Measurements from ENCODE around the gene CLMP.
"Not testable (repeated sequence)": the region's sequence is repeated elsewhere in the genome, so short reads cannot be mapped to it uniquely, and the experiment has no call there.

Gene CLMP

GRCh38 chr11:123148965-123149364 is 46.1 kb downstream of the CLMP start:
- ATAC-seq (no peak), DNase-seq (no peak)
- no peaks in the 10 kb centered on the region for H3K9me3 Mint-ChIP-seq
- H3K27ac Mint-ChIP-seq = no peak overlapping the region
- H3K4me1 Mint-ChIP-seq = no peaks in the 10 kb centered on the region
- no peaks in the 10 kb centered on the region for H3K27me3 Mint-ChIP-seq
- no peak overlapping the region for H3K4me3 Mint-ChIP-seq

- ATAC-seq (no peak), DNase-seq (no peak)
- no peak overlapping the region for H3K4me3 Mint-ChIP-seq
- H3K27me3 Mint-ChIP-seq = no peaks in the 10 kb centered on the region
- no peaks in the 10 kb centered on the region for H3K9me3 Mint-ChIP-seq
- H3K27ac Mint-ChIP-seq = no peak overlapping the region
- no peaks in the 10 kb centered on the region for H3K4me1 Mint-ChIP-seq
Observed at GRCh38 chr11:123145661-123146060, 49.4 kb downstream of the CLMP start.

GRCh38 chr11:123145220-123145619 is 49.8 kb downstream of the CLMP start:
- Mint-ChIP-seq H3K27ac (no peak overlapping the region), H3K4me1 (no peaks in the 10 kb centered on the region), H3K9me3 (no peaks in the 10 kb centered on the region), H3K4me3 (no peak overlapping the region), H3K27me3 (no peaks in the 10 kb centered on the region)
- DNase-seq (no peak), ATAC-seq (no peak)

GRCh38 chr11:123144707-123145106 is 50.3 kb downstream of the CLMP start:
- ATAC-seq (no peak), DNase-seq (no peak)
- Mint-ChIP-seq H3K27me3 (no peaks in the 10 kb centered on the region), H3K27ac (no peak overlapping the region), H3K4me3 (no peak overlapping the region), H3K9me3 (no peaks in the 10 kb centered on the region), H3K4me1 (no peaks in the 10 kb centered on the region)

GRCh38 chr11:123143921-123144320 is 51.1 kb downstream of the CLMP start:
- DNase-seq = no peak
- Mint-ChIP-seq H3K4me3 (no peak overlapping the region), H3K4me1 (no peaks in the 10 kb centered on the region), H3K9me3 (no peaks in the 10 kb centered on the region), H3K27ac (no peak overlapping the region), H3K27me3 (no peaks in the 10 kb centered on the region)
- no peak for ATAC-seq

GRCh38 chr11:123143476-123143875 is 51.6 kb downstream of the CLMP start:
- H3K4me3 Mint-ChIP-seq = no peak overlapping the region
- no peak for DNase-seq
- H3K9me3 Mint-ChIP-seq = no peaks in the 10 kb centered on the region
- no peak for ATAC-seq
- no peaks in the 10 kb centered on the region for H3K27me3 Mint-ChIP-seq
- H3K4me1 Mint-ChIP-seq = no peaks in the 10 kb centered on the region
- no peak overlapping the region for H3K27ac Mint-ChIP-seq

GRCh38 chr11:123139206-123139605 is 55.8 kb downstream of the CLMP start:
- H3K4me3 Mint-ChIP-seq = no peak overlapping the region
- DNase-seq (no peak), ATAC-seq (no peak)
- no peak overlapping the region for H3K27ac Mint-ChIP-seq
- no peaks in the 10 kb centered on the region for H3K27me3 Mint-ChIP-seq
- peaks cover 8% of the 10 kb centered on the region for H3K4me1 Mint-ChIP-seq
- H3K9me3 Mint-ChIP-seq = no peaks in the 10 kb centered on the region

- H3K4me1 Mint-ChIP-seq = peaks cover 8% of the 10 kb centered on the region
- DNase-seq (no peak), ATAC-seq (no peak)
- no peaks in the 10 kb centered on the region for H3K27me3 Mint-ChIP-seq
- no peaks in the 10 kb centered on the region for H3K9me3 Mint-ChIP-seq
- peak overlapping the region in 1 of 2 donors; percentile 14 for H3K4me3 Mint-ChIP-seq
- peak overlapping the region in 1 of 2 donors; percentile 69 for H3K27ac Mint-ChIP-seq
Observed at GRCh38 chr11:123137431-123138224, 57.4 kb downstream of the CLMP start.

- no peak for DNase-seq
Observed at GRCh38 chr11:123135863-123136446, 59.1 kb downstream of the CLMP start.

GRCh38 chr11:123132881-123133280 is 62.2 kb downstream of the CLMP start:
- Mint-ChIP-seq H3K4me1 (peaks cover 15% of the 10 kb centered on the region), H3K27me3 (peaks cover 5% of the 10 kb centered on the region), H3K27ac (no peak overlapping the region)

More at GRCh38 chr11:123135863-123136446, 59.1 kb downstream of the CLMP start:
- Mint-ChIP-seq H3K27ac (no peak overlapping the region), H3K4me1 (peaks cover 8% of the 10 kb centered on the region), H3K9me3 (no peaks in the 10 kb centered on the region), H3K27me3 (peaks cover 5% of the 10 kb centered on the region), H3K4me3 (no peak overlapping the region)
- ATAC-seq = no peak

GRCh38 chr11:123132034-123132766 is 62.8 kb downstream of the CLMP start:
- H3K27ac Mint-ChIP-seq, ATAC-seq, DNase-seq, H3K9me3 Mint-ChIP-seq, H3K4me3 Mint-ChIP-seq, H3K27me3 Mint-ChIP-seq, H3K4me1 Mint-ChIP-seq: not testable (repeated sequence)

More at GRCh38 chr11:123132881-123133280, 62.2 kb downstream of the CLMP start:
- no peak for ATAC-seq
- no peaks in the 10 kb centered on the region for H3K9me3 Mint-ChIP-seq
- no peak for DNase-seq
- no peak overlapping the region for H3K4me3 Mint-ChIP-seq

GRCh38 chr11:123129920-123130319 is 65.1 kb downstream of the CLMP start:
- peaks cover 5% of the 10 kb centered on the region for H3K27me3 Mint-ChIP-seq
- peaks cover 8% of the 10 kb centered on the region for H3K4me1 Mint-ChIP-seq
- no peak overlapping the region for H3K4me3 Mint-ChIP-seq
- H3K9me3 Mint-ChIP-seq = no peaks in the 10 kb centered on the region
- peak overlapping the region in 1 of 2 donors; percentile 93 for H3K27ac Mint-ChIP-seq
- DNase-seq (no peak), ATAC-seq (no peak)

GRCh38 chr11:123125169-123125568 is 69.9 kb downstream of the CLMP start:
- DNase-seq = no peak
- no peak for ATAC-seq
- Mint-ChIP-seq H3K4me3 (no peak overlapping the region), H3K4me1 (peaks cover 7% of the 10 kb centered on the region), H3K9me3 (no peaks in the 10 kb centered on the region), H3K27me3 (peaks cover 12% of the 10 kb centered on the region), H3K27ac (no peak overlapping the region)

GRCh38 chr11:123122852-123123251 is 72.2 kb downstream of the CLMP start:
- Mint-ChIP-seq H3K4me3 (no peak overlapping the region), H3K4me1 (peaks cover 9% of the 10 kb centered on the region), H3K27me3 (peaks cover 12% of the 10 kb centered on the region), H3K27ac (no peak overlapping the region), H3K9me3 (no peaks in the 10 kb centered on the region)
- DNase-seq (no peak), ATAC-seq (no peak)

- peaks cover 12% of the 10 kb centered on the region for H3K27me3 Mint-ChIP-seq
- DNase-seq = no peak
- ATAC-seq = no peak
- peaks cover 9% of the 10 kb centered on the region for H3K4me1 Mint-ChIP-seq
- no peak overlapping the region for H3K4me3 Mint-ChIP-seq
- H3K27ac Mint-ChIP-seq = no peak overlapping the region
- H3K9me3 Mint-ChIP-seq = no peaks in the 10 kb centered on the region
Observed at GRCh38 chr11:123122341-123122740, 72.7 kb downstream of the CLMP start.

GRCh38 chr11:123116486-123116885 is 78.6 kb downstream of the CLMP start:
- no peak overlapping the region for H3K4me3 Mint-ChIP-seq
- no peak for DNase-seq
- H3K4me1 Mint-ChIP-seq = peaks cover 9% of the 10 kb centered on the region
- H3K27ac Mint-ChIP-seq = no peak overlapping the region
- H3K27me3 Mint-ChIP-seq = no peaks in the 10 kb centered on the region
- no peak for ATAC-seq
- H3K9me3 Mint-ChIP-seq = no peaks in the 10 kb centered on the region

Measured in stimulated activated naive CD8-positive, alpha-beta T cell treated with anti-CD3 and anti-CD28 coated beads, Interleukin-15, amount 100 ng/mL, for 72 hours (primary cell).